ENCODE results near the gene NOL12.

The NOL12 gene

DNA sequence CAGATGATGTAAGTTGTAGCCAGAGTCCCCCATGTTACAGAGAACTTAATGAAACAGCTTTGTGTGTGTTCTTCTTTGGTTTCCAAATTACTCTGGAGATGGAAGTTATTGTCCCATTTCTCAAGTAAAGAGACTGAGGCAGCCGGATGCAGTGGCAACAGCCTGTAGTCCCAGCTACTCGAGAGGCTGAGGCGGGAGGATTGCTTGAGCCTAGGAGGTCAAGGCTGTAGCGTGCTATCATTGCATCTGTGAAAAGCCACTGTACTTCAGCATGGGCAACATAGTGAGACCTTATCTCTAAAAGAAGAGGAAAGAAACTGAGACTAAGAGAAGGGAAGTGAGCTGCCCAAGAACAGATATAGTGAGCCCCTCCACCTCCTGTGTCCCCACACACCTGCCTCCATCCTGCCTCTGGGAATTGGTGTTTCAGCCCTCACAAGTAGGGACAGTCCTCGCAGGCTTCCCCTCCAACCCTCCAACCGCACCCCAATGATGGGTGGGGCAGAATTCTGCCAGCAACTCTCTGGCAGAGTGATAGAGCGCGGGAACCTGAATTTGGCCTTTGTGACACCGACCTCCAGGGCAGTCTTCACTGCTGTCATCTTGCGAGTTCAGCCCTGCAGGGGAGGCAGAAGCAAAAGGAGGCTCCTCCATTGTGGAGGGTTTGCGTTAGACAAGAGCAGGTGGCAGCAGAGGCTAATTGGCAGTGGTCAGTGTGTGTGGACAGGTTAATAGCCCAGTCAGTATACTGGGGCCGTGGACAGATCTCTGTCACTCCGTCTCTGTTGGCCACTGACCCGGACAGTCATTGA is 26.0 kb upstream of the NOL12 start:
- no peak for DNase-seq

DNA sequence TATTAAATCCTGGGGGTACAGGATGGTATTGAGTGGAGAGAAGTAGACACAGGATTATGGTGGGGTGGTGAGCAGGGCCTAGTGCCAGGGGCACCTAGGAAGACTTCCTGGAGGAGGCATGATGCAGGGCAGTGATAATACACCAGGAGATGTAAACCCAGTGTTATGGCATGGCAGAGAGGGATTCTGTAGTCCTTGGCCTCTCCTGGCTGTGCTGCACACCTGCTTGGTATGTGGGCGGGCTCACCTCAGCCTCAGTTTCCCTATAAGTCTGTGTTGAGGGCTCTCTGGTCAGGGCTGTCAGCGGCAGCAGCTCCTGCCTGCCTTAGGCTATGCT is 25.5 kb upstream of the NOL12 start:
- no peak for DNase-seq

DNA sequence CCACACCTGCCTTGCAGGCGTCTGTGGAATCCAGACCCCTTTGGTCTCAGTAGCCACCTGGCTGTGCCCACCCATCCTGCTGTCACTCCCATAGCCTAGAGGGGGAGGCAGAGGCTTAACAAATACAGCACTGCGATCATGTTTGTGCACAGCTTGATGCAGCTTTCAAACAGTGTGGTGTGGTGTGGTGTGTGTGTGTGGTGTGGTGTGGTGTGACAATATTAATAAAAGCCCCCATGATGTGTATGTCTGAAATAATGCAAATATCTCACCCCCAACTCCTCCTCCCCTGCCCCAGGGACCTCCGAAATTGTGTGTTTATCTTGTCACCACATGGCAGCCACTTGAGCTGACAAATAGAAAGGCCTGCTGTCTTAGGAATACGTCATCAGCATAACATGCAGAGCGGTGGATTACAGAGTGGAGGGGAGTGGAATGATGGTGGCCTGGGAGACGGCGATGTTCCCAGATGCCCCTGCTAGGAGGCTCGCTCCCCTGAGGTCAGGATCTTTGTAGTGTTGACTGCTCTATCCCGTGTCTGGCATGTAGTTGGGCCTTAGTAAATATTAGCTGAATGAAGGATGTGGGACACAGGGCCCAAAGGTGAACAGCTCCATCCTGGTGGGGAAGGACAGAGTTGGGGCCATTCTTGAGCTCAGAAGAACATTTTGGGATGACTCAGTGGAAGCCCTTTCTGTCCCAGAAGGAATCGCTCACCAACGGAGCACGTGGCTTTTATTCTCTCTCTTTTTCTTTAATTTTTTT is 24.8 kb upstream of the NOL12 start:
- peak; percentile 36 for DNase-seq

DNA sequence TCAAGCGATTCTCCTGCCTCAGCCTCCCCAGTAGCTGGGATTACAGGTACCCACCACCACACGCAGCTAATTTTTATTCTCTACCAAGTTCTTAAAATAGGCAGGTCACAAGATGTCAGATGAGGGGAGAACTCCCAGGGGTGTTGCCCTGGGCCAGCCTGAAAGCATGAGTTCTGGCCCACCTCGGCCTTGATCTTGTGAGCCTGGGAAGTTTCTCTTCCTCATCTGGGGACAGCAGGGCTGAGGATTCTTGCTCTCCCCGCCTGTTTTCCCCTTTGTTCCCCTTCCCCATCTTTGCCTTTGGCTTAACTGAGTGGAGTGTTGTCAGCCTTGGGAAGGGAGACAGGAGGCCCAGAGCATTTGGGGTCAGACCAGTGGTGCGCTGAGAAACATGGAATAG is 24.1 kb upstream of the NOL12 start:
- DNase-seq = peak; percentile 62

DNA sequence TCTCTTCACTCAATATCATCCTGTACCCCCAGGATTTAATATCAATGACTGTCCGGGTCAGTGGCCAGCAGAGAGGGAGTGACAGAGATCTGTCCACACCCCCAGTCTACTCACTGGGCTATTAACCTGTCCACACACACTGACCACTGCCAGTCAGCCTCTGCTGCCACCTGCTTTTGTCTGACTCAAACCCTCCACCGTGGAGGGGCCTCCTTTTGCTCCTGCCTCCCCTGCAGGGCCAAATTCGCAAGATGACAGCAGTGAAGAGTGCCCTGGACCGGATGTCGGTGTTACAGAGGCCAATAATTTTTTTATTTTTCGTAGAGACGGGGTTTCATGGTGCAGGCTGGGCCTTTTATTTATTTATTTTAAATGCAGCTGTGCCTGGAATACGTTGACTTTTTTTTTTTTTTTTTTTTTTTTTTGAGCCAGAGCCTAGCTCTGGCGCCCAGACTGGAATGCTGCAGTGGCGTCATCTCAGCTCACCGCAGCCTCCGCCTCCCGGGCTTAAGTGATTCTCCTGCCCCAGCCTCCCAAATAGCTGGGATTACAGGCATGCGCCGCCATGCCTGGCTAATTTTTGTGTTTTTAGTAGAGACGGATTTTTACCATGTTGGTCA is 22.5 kb upstream of the NOL12 start:
- no peak for DNase-seq

DNA sequence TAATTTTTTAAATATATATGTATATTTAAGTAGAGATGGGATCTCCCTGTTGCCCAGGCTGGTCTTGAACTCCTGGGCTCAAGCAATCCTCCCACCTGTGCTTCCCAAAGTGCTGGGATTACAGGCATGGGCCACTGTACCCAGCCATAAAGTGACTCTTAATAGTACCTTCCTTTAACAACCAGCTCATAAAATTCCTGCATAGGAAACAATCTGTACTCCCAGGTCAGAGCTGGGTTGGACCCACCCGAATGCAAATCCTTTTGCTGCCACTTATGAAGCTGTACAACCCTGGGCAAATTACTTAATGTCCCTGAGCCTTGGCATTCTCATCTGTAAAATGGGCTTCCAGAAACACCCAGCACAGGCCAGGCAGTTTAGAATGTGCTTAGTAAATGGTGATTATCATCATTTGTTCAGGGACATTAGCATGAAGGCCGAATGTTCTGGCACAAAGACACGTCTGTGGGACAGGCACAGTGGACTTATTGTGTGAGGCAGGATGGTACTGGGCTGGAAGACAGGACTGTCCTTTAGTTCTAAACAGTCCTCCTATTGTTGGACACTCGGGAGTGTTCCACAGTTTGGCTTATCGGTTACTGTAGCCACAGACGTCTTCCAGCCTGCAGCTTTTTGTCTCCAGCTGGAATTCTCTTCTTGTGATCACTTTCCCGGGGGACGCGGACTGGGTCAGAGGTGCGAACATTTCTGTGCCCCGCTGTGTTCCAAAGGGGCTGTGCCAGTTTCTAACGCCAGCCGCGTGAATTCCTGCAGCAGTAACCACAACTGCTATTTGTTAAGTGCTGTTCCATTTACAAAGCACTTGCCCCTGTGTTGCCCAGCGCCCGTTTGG is 21.7 kb upstream of the NOL12 start:
- DNase-seq = no peak

DNA sequence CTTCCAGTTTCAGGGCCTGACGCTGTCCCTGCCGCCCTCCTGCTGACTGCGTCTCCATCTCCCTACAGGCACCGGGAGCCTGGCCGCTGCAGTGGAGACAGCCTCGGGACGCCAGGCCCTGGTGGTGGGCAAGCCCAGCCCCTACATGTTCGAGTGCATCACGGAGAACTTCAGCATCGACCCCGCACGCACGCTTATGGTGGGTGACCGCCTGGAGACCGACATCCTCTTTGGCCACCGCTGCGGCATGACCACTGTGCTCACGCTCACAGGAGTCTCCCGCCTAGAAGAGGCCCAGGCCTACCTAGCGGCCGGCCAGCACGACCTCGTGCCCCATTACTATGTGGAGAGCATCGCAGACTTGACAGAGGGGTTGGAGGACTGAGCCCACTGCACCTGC is 20.7 kb upstream of the NOL12 start:
- DNase-seq = no peak

DNA sequence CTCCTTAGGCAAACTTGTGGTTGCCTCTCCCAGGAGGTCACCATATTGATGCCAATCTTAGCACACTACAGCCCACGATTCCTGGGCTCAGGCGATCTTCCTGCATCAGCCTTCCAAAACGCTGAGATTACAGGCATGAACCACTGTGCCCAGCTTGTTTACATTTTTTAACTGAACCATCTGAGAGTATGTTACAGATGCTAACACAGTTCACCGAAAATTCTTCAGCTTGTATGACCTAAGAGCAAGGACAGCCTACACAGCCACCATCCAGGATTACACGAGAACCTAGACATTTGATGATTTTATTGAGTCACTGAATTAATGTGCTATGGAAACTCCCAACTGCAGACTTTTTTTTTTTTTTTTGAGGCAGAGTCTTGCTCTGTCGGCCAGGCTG is 16.6 kb upstream of the NOL12 start:
- no peak for DNase-seq

DNA sequence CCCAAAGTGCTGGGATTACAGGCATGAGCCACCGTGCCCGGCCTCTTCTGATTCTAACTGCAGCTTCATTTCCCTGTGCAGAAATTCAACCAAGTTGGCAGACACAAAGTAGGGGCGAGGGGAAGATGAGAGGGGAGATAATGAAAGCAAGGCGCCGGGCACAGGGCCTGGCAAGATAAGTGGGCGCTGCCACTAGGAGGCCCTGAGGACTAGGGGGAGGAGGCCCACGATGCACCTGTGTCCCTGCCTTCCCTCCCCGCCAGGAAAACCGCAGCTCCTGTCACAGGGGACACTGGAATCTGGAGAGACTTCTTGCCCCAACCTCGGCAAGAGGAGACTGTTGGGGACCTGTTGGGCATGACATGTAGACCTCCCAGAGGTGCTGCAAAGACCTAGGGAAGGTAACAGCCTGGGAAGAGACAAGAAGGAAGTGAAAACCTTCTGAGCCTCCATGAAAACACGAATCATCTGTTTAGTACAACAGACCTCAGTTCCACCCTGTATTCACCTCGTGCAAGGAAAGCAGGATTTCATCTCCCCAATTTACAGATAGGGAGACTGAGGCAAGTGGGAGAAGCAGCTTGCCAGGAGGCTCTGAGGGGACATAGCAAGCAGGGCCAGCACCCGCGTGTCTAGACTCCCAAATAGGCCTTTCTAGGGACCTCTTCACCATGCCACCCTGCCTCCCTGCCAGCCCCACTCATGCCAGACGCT is 13.8 kb upstream of the NOL12 start:
- DNase-seq = no peak

DNA sequence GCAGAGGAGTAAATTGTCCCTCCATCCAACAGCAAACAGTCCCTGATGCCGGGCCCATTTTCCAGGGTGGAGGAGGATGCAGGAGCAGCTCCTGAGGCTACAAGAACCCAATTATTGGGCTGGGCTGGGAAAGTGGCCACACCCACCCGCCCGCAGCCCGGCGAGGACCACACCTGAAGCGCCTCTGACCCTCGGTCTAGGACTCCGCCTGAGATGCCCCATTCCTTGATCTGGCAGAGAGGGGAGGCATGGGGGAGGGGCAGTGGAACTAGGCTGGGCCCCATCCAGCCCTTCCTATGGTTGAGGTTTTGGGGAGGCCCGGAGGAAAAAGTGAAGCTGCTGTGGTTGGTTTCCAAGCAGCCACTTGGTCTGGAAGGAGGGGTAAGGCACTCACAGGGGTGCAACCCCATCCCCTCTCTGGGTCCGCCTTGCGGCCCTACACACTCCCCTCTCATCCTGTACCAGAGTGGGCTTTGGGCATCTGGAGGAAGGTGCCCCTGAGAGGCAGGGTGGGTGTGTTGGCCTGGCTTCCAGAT is 13.2 kb upstream of the NOL12 start:
- DNase-seq = peak; percentile 14

DNA sequence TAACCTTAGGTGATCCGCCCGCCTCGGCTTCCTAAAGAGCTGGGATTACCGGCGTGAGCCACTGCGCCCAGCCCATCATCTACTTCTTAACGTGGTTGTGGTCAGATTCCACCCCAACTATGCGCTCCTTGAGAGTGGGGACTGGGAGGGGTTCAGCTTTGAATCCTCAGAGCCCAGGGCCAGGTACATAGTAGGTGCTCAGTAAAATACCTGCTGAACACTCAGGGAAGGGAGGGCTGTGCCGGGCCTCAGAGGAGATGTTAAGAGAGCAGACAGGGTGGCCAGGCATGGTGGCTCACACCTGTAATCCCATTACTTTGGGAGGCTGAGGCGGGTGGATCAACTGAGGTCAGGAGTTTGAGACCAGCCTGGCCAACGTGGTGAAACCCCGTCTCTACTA is 11.9 kb upstream of the NOL12 start:
- DNase-seq = no peak

DNA sequence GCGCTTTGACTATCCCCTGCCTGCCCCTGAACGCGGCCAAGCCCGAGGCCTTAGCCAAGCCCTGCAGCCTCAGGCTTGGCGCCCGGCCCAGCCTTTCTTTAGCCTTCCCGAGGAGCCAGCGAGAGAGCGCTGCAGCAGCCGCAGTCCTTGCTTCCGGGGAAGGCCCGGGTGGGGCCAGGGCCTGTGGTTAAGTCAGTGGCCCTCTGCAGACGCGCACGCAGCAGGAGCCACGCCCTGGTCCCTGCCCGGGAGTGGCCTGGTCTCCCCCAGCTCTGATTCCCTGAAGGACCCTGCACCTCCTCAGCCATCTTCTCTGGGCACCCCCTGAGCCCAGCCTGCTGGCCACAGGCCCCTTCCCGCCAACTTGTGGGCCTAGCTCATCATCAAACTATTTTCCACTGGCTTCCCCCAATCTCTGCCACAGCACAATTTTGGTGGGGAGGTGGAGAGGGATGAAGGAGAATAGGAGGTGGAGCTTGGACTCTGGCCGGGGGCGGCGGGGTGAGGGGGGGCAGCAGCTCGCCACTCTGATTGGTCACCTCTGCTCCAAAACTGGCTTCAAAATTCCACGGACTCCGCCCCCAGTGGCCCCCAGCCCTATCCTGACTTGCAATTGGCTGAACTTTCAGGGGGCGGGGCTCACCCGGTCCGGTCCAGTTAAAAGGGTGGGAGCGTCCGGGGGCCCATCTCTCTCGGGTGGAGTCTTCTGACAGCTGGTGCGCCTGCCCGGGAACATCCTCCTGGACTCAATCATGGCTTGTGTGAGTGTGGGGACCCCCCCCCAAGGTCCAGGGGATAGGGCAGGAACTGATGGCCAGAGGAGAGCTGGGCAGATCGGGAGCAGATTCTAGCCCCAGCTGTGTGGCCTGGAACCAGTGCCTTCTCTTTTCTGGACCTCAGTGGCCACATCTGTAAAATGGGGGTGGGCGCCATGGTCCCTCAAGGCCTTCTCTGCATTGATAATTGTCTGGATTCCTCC is 10.9 kb upstream of the NOL12 start, which contains the start of gene LGALS1:
LGALS1 (plus strand) TSS at position 686 of the 979 bp plus-strand sequence; CDS start at position 753, 67 bp downstream.
- peak; percentile 92 for DNase-seq

DNA sequence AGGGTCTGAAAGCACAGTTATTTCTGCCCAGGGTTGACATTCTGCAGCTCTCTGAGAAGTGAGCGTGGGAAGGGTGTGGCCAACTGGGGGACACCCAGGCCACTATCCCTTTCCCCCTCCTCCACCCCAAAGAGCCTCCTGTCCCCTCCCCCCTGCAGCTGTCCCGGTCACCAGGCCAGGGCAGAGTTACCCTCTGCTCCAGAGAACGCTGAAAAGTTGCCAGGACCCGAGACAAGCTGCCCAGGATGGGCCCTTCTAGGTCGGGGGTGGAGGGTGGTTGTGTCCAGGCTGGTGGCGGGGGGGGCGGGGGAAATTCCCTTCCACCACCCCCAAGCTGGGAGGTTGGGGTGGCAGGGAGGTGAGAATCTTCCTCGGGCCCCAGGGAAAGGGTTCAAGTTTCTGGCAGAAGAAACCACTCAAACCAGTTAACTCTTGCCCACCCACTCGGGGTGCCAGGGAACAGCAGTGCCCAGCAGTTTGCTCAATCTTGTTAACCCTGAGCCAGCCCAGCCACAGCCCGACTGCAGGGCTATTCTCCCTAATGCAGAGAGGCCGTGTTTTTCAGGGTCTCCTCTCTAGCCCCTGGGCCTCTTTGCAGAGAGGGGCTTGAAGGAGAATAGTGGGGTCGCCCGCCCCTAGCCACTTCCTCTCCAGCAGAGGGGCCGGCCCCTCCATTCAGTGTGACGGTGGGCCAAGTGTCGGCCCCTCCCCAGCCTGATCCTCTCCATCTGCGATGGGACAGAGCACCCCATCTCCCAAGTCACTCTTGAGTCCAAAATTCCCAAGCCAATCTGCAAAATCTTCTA is 10.0 kb upstream of the NOL12 start:
- DNase-seq = peak; percentile 27

DNA sequence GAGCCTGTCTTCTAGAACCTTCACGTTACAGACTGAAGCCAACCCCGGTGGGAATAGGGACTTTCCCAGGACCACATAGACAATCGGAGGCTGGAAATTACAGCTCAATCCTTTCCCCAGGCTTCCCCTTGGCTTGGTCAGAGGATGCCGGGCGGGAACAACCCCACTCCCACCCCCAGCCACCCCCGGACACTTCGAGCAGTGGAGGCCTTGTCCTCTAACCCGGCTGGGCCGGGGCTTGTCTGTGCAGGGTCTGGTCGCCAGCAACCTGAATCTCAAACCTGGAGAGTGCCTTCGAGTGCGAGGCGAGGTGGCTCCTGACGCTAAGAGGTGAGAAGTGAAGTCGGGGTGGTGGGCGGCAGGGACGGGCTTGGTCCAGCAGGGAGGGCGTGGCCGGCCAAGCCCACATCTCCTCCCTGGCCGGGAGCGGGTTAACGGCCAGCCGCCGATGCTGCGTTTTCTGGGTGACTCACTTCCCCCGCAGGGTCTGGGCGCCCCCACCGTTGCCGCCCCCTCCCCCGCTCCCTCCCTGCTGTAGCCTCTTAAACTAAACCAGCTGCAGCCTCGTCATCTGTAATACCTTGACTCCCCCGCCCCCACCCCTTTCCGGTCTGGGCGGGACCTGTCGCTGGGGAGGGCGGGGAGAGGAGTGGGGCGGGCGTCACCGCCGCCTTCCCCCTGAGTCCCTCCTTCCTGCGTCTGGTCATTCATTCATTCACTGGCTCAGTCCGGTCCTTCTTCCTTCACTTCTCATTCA is 9.2 kb upstream of the NOL12 start:
- DNase-seq = peak; percentile 95

DNA sequence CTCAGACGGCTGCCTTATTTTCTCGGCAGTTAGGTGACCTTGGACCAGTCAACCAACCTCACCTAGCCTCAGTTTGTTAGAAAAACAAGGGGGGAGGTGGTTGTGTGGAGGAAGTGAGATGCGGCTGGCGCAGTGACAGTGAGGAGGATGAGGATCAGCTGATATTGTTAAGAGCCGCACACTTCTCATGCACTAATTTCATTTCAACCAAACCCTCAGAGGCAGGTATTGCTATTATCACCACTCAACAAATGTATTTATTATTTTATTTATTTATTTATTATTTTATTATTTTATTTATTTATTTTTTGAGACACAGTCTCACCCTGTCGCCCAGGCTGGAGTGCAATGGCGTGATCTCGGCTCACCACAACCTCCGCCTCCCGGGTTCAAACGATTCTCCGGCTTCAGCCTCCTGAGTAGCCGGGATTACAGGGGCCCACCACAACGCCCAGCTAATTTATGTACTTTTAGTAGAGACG is 8.6 kb upstream of the NOL12 start:
- DNase-seq = no peak

DNA sequence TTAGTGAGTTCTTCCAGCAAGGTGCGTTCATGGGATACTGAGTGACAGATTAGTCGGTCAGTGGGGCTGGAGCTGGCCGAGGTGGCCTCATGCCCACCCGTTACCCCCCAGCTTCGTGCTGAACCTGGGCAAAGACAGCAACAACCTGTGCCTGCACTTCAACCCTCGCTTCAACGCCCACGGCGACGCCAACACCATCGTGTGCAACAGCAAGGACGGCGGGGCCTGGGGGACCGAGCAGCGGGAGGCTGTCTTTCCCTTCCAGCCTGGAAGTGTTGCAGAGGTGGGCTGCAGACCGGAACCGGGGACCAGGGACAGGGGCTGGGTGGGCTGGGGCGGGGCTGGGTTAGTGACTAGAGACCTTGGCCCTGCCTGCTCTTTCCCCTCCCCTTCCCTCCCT is 7.8 kb upstream of the NOL12 start:
- DNase-seq = no peak

DNA sequence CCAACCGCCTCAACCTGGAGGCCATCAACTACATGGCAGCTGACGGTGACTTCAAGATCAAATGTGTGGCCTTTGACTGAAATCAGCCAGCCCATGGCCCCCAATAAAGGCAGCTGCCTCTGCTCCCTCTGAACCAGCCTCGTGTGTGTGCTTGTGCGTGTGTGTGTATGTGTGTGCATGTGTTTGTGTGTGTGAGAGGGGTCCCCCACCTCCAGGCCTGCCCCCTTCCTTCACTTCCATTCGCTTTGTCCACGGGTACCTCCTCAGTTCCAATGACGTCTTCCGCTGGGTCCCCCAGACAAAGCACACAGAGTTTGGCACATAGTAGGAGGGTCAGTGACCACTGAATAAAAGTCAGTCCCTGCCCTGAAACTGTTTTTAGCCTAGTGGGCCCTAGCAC is 6.5 kb upstream of the NOL12 start:
- no peak for DNase-seq

DNA sequence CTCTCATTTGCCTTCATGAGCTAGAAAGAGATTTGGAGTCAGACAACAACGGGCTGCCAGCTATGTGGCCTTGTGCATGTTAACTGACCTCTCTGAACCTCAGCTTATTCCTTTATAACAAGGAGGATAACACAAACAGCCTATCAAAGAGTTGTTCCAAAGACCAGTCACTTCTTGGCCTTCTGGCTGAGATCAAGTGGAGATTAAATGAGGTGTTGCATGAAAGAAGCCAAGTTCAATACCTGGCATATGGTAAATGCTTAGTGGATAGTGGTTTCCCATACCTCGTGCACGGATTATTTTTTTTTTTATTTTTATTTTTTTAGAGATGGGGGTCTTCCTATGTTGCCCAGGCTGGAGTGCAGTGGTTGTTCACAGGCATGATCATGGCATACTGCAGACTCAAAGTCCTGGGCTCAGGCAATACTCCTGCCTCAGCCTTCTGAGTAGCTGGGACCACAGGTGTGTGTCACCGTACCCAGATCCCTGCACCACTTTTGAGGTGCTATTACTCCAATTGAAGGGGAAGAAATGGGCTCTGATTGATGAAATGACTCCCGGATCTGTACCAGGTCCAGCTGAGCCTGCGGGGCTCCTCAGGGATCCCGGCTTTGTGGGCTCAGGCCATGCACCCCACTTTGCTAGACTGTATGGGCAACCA is 5.8 kb upstream of the NOL12 start:
- DNase-seq = no peak

Data from MV-4-11 (cell line).